H9 (cell line): ENCODE measurements around the gene PTOV1. TPM values are rescaled to one million over a fixed set of nuclear protein-coding genes. Genes with fewer than 3 reads are reported as not detected.

Experiments used
- DNase-seq: peaks from one replicate; pipeline ENCODE4 v3.0.0-alpha.2; 2017
- H2AFZ ChIP-seq: one replicate; pipeline ENCODE4 v1.6.1; 2013; ENCODE audit warnings: mild to moderate bottlenecking, low read length, control low read depth, moderate library complexity
- H2AK5ac ChIP-seq: 2 replicates; pipeline ENCODE4 v1.6.1; 2013; ENCODE audit warnings: low read length, control low read depth, mixed read lengths; ENCODE audit not compliant: insufficient read length
- H2BK120ac ChIP-seq: one replicate; pipeline ENCODE4 v1.6.1; 2013; ENCODE audit warnings: low read depth, mild to moderate bottlenecking, low read length, control low read depth, inconsistent platforms; ENCODE audit not compliant: poor library complexity, severe bottlenecking
- H2BK12ac ChIP-seq: 2 replicates; pipeline ENCODE4 v1.6.1; 2013; ENCODE audit warnings: low read length, control low read depth, mixed read lengths, low read depth; ENCODE audit not compliant: insufficient read length
- H2BK15ac ChIP-seq: 2 replicates; pipeline ENCODE4 v1.6.1; 2013; ENCODE audit warnings: low read depth, low read length, control low read depth
- H2BK20ac ChIP-seq: one replicate; pipeline ENCODE4 v1.6.1; 2013; ENCODE audit warnings: low read depth, mild to moderate bottlenecking, low read length, control low read depth, inconsistent platforms; ENCODE audit not compliant: poor library complexity, severe bottlenecking
- H2BK5ac ChIP-seq: 2 replicates; pipeline ENCODE4 v1.6.1; 2013; ENCODE audit warnings: low read length, control low read depth, mixed read lengths; ENCODE audit not compliant: insufficient read length
- H3K14ac ChIP-seq: 2 replicates; pipeline ENCODE4 v1.6.1; 2013; ENCODE audit warnings: low read length, control low read depth; ENCODE audit not compliant: insufficient read depth
- H3K18ac ChIP-seq: 2 replicates; pipeline ENCODE4 v1.6.1; 2013; ENCODE audit warnings: low read depth, mild to moderate bottlenecking, mixed read lengths, low read length, control low read depth; ENCODE audit not compliant: insufficient read length
- H3K23ac ChIP-seq: 2 replicates; pipeline ENCODE4 v1.6.1; 2013; ENCODE audit warnings: low read length, control low read depth, mixed read lengths, low read depth; ENCODE audit not compliant: insufficient read length
- H3K23me2 ChIP-seq: 2 replicates; pipeline ENCODE4 v1.6.1; 2013; ENCODE audit warnings: low read depth, mild to moderate bottlenecking, mixed read lengths, low read length, control low read depth; ENCODE audit not compliant: insufficient read length, poor library complexity, severe bottlenecking
- H3K27ac ChIP-seq: 2 replicates; pipeline ENCODE4 v1.5.1; 2013; ENCODE audit warnings: low read length, control low read depth, mixed read lengths, low read depth; ENCODE audit not compliant: insufficient read length
- H3K27me3 ChIP-seq: 2 replicates; pipeline ENCODE4 v1.6.1; 2013; ENCODE audit warnings: low read length, control low read depth, inconsistent platforms; ENCODE audit not compliant: insufficient read depth
- H3K4ac ChIP-seq: 2 replicates; pipeline ENCODE4 v1.6.1; 2013; ENCODE audit warnings: low read depth, mild to moderate bottlenecking, control low read depth, inconsistent platforms, low read length, moderate library complexity
- H3K4me1 ChIP-seq: 2 replicates; pipeline ENCODE4 v1.6.1; 2013; ENCODE audit warnings: low read length, control low read depth, inconsistent platforms; ENCODE audit not compliant: insufficient read depth
- H3K4me2 ChIP-seq: 2 replicates; pipeline ENCODE4 v1.6.1; 2013; ENCODE audit warnings: low read length, control low read depth, mixed read lengths; ENCODE audit not compliant: insufficient read length, insufficient read depth
- H3K56ac ChIP-seq: 2 replicates; pipeline ENCODE4 v1.6.1; 2013; ENCODE audit warnings: low read depth, mild to moderate bottlenecking, mixed read lengths, low read length, control low read depth; ENCODE audit not compliant: insufficient read length
- H3K79me1 ChIP-seq: 2 replicates; pipeline ENCODE4 v1.6.1; 2013; ENCODE audit warnings: low read depth, mild to moderate bottlenecking, moderate library complexity, low read length, control low read depth, inconsistent platforms; ENCODE audit not compliant: insufficient read depth, poor library complexity, severe bottlenecking
- H3K79me2 ChIP-seq: 2 replicates; pipeline ENCODE4 v1.6.1; 2013; ENCODE audit warnings: low read length, control low read depth, inconsistent platforms; ENCODE audit not compliant: insufficient read depth
- H3K9ac ChIP-seq: 2 replicates; pipeline ENCODE4 v1.6.1; 2013; ENCODE audit warnings: low read length, control low read depth, mixed read lengths; ENCODE audit not compliant: insufficient read length; ENCODE audit errors: extremely low read depth
- H3K9me3 ChIP-seq: one replicate; pipeline ENCODE4 v1.6.1; 2013; ENCODE audit warnings: low read depth, low read length, inconsistent platforms; ENCODE audit not compliant: control insufficient read depth
- H3T11ph ChIP-seq: one replicate; pipeline ENCODE4 v1.6.1; 2013; ENCODE audit warnings: mild to moderate bottlenecking, low read length, control low read depth, inconsistent platforms
- H4K20me1 ChIP-seq: one replicate; pipeline ENCODE4 v1.6.1; 2013; ENCODE audit not compliant: control insufficient read depth, insufficient read length, insufficient read depth
- H4K5ac ChIP-seq: 2 replicates; pipeline ENCODE4 v1.6.1; 2013; ENCODE audit warnings: low read depth, mild to moderate bottlenecking, mixed read lengths, low read length, control low read depth; ENCODE audit not compliant: insufficient read length
- H4K8ac ChIP-seq: replicated peaks from 2 replicates; pipeline ENCODE4 v1.6.1; 2013; ENCODE audit warnings: low read length, control low read depth, mixed read lengths, low read depth; ENCODE audit not compliant: insufficient read length
- H4K91ac ChIP-seq: 2 replicates; pipeline ENCODE4 v1.6.1; 2013; ENCODE audit warnings: low read depth, mild to moderate bottlenecking, moderate library complexity, mixed read lengths, low read length, control low read depth; ENCODE audit not compliant: insufficient read length
- H3K27ac Mint-ChIP-seq, 3 experiments: 2 replicates in 2 of 3; 3 replicates in 1 of 3; pipeline ENCODE4 v1.8.0; 2020 to 2021; ENCODE audit warnings: mixed read lengths in 3 of 3, mild to moderate bottlenecking in 1 of 3, moderate library complexity in 1 of 3
- H3K27me3 Mint-ChIP-seq: 2 replicates; pipeline ENCODE4 v1.8.0; 2021; ENCODE audit warnings: low read depth, mild to moderate bottlenecking, moderate library complexity, mixed read lengths
- H3K36me3 Mint-ChIP-seq, 3 experiments: 2 replicates in 2 of 3; 3 replicates in 1 of 3; pipeline ENCODE4 v1.8.0; 2020 to 2021; ENCODE audit warnings: low read depth in 3 of 3, mixed read lengths in 3 of 3; ENCODE audit not compliant: insufficient read depth in 1 of 3
- H3K4me1 Mint-ChIP-seq, 2 experiments: 2 replicates each; pipeline ENCODE4 v1.8.0; 2020; ENCODE audit warnings: mixed read lengths in 2 of 2
- H3K4me3 Mint-ChIP-seq, 2 experiments: 2 replicates in 1 of 2; 3 replicates in 1 of 2; pipeline ENCODE4 v1.8.0; 2020 to 2021; ENCODE audit warnings: mild to moderate bottlenecking in 2 of 2, mixed read lengths in 2 of 2, moderate library complexity in 1 of 2
- H3K9me3 Mint-ChIP-seq, 2 experiments: 2 replicates in 1 of 2; 3 replicates in 1 of 2; pipeline ENCODE4 v1.8.0; 2020; ENCODE audit warnings: mild to moderate bottlenecking in 2 of 2, mixed read lengths in 2 of 2, moderate library complexity in 1 of 2
- CTCF ChIP-seq: fragments of 200-600 bp; sonication (generic); conservative IDR thresholded peaks from 3 replicates; pipeline ENCODE4 v1.8.0; 2021; ENCODE audit warnings: antibody characterized with exemption, mild to moderate bottlenecking
- WGBS: extraction: QIAGEN DNeasy Blood & Tissue Kit; methylation state at CpG from one replicate; pipeline ENCODE4 v1.1.7; 2013; ENCODE audit warnings: missing lambda C conversion rate, low lambda C conversion rate, mixed read lengths; ENCODE audit not compliant: insufficient read length; ENCODE audit errors: extremely low coverage; 5-methylcytosine and 5-hydroxymethylcytosine counted together
- total RNA-seq: library from RNA; stranded (reverse); gene quantifications from 2 replicates; pipeline ENCODE4 v1.2.1, GENCODE V29; 2021

The PTOV1 gene
- total RNA-seq, 1 experiment from 2014 or later: 309 TPM

GRCh38 chr19:49839713-49840112 is 11.2 kb upstream of the PTOV1 start:
- H4K91ac ChIP-seq: no peak overlapping the region

More at GRCh38 chr19:49839713-49840112, 11.2 kb upstream of the PTOV1 start:
- no peak overlapping the region for H4K8ac ChIP-seq
- no peaks in the 10 kb centered on the region for H3K4me1 ChIP-seq
- Mint-ChIP-seq H3K9me3 (no peaks in the 10 kb centered on the region), H3K4me1 (peaks cover 0 to 5% of the 10 kb centered on the region in 2 experiments; a peak in 2 of 4 replicates), H3K27ac (no peak overlapping the region), H3K27me3 (peaks cover 1% of the 10 kb centered on the region; the same call in 1 of the 2 replicates), H3K4me3 (no peak overlapping the region), H3K36me3 (peaks cover 11 to 50% (median 48%) of the 10 kb centered on the region in 3 experiments)
- no peak overlapping the region for H4K5ac ChIP-seq
- H2AFZ ChIP-seq: no peak overlapping the region
- H2BK15ac ChIP-seq: no peak overlapping the region
- H3K79me1 ChIP-seq: no peaks in the 10 kb centered on the region
- H2BK5ac ChIP-seq: no peak overlapping the region
- TF ChIP-seq CTCF: no peak
- H4K20me1 ChIP-seq: no peaks in the 10 kb centered on the region
- no peak overlapping the region for H3K23ac ChIP-seq
- H3K4ac ChIP-seq: no peak overlapping the region
- H3K27me3 ChIP-seq: no peaks in the 10 kb centered on the region
- H3K18ac ChIP-seq: no peak overlapping the region
- H2BK12ac ChIP-seq: no peak overlapping the region
- WGBS: no CpG with 5 or more reads among the region's 11 CpGs
- no peaks in the 10 kb centered on the region for H3K9me3 ChIP-seq
- H3T11ph ChIP-seq: no peak overlapping the region
- no peak overlapping the region for H3K56ac ChIP-seq
- H2BK20ac ChIP-seq: no peak overlapping the region
- H3K4me2 ChIP-seq: no peak overlapping the region
- H2AK5ac ChIP-seq: no peak overlapping the region
- no peaks in the 10 kb centered on the region for H3K79me2 ChIP-seq
- no peak overlapping the region for H3K27ac ChIP-seq
- no peak for DNase-seq
- H3K14ac ChIP-seq: no peak overlapping the region
- no peak overlapping the region for H2BK120ac ChIP-seq
- no peak overlapping the region for H3K9ac ChIP-seq
- H3K23me2 ChIP-seq: no peaks in the 10 kb centered on the region
